ENCODE measurements around the gene UBAC2.
"Not testable (repeated sequence)": the region's sequence is repeated elsewhere in the genome, so short reads cannot be mapped to it uniquely, and the experiment has no call there.

UBAC2 gene

DNA sequence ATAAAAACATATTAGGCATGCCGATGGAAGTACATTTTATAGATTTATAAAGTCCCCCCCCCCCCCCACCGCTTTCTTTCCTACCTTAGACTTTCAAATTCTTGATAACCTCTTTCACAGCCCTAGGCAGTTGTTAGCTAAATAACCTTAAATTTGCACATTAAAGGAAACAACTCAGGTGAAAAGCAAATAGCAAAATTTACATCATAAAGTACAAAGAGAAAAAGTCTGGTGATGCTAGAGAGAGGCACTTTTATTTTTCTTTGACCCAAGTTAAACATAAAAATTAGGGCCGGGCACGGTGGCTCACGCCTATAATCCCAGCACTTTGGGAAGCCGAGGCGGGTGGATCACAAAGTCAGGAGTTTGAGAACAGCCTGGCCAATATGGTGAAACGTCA, 15.0 kb upstream of the UBAC2 start:
- no peak for DNase-seq

DNA sequence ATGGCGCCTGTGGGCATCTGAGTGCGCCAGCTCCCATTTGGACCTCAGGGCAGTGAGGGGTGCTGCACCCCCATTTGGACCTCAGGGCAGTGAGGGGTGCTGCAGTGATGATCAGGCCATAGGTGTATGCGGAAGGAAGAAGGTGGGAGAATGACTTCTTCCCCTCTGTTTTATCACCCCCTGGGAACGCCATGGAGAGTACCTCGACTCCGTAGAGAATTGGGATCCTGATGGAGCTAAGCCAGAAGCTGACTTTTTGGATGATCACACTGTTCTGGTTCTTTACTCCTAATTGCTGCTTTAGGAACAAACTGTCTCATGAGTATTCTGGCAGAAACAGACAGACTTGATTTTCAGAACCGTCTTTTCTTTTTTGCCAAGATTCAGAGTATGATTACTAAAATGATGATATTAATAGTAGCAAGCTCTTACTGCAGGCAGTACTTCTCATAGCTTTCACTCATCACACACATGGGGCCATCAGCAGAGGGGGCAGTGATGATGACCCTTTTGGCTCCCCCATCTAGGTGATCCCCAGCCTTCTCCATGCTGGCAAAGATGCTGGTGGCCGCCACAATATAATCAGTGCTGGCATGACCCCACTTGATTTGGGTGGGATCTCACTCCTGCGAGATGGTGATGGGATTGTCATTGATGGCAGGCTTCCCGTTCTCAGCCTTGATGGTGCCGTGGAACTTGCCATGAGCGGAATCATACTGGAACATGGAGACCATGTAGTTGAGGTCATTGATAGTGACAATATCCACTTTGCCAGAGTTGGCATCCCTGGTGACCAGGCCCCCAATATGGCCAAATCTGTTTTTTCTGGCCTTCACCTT, 10.3 kb upstream of the UBAC2 start:
- no peak for DNase-seq

DNA sequence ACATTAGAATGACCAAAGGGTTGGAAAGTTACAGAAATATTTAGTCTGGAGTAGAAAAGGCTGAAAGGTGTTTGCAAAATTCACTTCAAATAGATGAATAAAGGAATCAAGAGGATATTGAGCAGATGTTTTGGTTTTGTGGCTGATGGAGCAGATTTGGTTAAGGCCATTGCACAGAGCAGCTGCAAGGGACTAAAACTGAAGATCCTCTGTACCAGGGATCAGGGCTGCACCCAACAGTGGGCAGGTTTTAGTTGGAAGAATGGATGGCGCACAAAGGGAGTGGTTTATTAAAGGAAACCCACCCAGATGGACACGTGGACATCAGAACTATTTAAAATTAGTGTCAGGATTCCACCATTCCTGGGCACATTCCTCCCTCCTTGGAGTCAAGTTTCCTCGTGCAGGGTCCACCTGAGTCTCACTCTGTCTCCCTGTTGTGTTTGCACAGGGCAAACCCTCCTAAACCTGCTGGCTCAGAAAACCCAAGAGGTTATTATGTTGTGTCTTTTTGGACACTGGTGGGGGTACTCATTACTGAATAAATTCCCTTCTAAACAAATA, 9.2 kb upstream of the UBAC2 start:
- no peak for DNase-seq

DNA sequence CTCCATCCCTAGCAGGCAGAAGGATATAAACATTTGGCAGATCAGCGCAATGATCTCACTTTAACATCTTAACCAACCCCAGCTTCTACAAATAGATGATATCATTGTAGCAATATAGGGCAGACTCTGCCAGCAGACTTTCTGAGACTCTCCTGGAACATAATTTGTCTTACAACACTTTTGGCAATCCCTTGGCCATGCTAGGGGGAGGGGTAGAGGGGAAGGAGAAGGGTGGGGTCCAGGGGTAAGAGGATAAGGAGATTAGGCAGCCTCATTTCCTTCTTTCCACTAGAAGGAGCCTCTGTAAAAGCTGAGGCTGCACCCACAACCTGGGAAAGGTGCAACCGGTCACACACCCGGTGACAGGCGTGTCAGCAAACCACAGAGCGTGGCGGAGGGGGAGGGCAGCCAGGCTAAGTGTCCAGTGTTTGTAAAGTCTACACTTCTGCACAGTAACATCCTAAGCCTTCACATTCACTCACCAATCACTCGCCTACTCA, 8.7 kb upstream of the UBAC2 start:
- no peak for DNase-seq

DNA sequence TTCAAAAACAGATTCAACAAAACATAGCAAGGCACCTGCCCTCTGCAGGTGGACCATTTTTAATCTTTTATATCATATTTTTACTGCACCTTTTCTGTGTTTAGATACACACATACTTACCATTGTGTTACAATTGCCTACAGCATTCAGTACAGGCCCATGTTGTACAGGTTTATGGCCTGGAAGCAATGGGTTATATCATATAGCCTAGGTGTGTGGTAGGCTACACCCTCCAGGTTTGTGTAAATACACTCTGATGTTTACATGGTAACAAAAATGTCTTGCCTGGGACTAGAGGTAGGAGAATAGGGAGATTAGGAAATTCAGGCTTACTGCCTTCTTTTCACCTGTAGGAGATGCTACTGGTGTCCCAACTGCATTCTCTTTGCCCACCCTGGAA, 8.2 kb upstream of the UBAC2 start:
- no peak for DNase-seq

DNA sequence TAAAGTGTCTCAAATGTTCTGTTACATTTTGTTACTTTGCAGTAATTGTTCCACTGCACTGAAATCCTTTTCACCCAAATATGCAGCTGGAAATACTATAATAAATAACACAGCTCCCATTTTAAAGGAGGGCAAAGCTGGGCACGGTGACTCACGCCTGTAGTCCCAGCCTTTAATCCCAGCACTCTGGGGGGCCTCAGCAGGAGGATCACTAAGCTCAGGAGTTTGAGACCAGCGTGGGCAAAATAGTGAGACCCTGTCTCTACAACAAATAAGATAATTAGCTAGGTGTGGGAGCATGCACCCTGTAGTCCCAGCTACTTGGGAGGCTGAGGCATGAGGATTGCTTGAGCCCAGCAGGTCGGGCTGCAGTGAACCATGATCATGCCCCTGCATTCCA, 7.5 kb upstream of the UBAC2 start:
- no peak for DNase-seq

DNA sequence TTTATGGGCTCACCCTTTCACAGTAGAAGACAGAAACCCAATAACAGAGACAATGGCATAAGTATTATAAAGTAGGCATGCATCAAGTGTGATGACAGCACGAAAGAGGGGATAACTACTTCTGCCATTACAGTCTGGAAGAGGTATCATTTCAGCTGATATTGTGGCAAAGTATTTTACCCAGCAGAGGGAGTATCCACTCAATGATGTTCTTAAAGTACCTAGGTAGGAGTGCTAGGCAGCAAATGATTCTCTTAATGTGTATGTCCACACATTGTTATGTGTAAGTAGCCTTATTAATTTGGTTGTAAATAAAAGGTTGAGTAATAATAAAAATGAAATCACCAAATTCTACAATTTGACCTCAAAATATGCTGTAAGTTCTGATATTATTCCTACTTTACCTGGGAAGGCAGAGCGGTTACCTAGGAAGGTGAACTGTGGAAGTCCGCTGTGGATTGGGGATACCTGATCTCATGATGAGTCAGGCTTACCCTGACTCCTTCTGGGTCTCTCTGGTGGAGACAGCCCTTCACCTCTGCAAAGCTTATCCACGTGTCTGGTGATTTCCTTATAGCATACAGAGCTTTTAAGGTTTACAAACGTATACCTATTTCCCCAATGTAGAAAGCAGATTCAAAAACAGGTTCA, 4.1 kb upstream of the UBAC2 start:
- DNase-seq = no peak

DNA sequence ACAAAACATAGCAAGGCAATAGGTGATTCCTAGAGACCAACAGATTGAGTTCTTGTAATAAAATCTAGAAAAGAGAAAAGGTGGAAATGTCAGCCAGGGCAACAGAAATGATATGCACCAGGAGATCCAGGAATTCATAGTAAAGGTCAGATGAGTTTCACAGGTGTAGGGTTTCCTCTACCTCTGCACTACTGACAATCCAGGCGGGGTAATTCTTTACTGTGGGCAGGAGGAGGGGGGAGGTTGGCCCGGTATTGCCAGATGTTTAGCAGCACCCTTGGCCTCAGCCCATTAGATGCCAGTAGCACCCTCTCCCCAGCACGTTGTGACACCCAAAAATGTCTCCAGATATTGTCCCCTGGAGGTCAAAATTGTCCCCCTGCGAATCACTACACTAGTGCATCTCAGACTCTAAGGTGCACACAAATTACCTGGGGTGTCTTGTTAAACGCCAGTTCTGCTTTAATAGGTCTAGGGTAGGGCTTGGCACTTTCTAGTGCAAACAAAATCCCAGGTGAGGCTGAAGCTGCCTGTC, 3.5 kb upstream of the UBAC2 start:
- peak; percentile 34 for DNase-seq

DNA sequence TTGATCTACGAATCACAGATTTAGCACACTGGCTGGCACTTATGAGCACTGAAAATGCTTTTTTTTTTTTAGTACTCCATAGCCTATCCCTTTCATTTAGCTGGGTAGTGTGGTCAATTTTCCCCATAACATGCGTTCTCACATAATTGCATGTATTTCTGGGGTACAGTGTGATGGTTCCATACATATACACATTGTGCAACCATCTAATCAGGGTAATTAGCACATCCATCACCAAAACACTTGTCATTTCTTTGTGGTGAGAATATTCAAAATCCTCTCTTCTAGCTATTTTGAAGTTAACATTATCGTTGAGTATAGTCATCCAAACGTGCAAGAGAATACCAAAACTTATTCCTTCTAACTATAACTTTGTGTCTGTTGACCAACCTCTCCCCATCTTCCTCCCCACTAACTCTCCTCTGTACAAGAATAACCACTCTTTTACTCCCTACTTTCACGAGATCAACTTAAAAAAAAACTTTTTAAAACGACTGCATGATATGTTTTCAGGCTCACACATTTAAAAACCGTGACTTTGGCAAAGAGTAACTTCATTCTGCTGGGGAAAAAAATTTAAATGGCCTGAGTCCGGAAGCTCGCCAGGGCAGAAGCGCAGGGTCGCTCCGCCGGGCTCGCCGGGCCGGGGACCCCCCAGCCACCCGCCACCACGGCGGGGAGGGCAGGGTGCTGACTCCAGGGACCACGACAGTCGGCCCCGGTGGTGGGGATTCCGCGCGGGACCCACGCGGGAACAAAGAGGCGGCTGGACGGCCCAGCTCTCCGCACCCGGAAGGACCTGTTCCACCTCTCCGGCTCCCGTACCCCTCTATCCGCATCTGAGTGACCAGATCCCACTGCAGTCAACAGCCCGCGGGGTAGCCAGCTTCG, 868 bp upstream of the UBAC2 start:
- no peak for DNase-seq

DNA sequence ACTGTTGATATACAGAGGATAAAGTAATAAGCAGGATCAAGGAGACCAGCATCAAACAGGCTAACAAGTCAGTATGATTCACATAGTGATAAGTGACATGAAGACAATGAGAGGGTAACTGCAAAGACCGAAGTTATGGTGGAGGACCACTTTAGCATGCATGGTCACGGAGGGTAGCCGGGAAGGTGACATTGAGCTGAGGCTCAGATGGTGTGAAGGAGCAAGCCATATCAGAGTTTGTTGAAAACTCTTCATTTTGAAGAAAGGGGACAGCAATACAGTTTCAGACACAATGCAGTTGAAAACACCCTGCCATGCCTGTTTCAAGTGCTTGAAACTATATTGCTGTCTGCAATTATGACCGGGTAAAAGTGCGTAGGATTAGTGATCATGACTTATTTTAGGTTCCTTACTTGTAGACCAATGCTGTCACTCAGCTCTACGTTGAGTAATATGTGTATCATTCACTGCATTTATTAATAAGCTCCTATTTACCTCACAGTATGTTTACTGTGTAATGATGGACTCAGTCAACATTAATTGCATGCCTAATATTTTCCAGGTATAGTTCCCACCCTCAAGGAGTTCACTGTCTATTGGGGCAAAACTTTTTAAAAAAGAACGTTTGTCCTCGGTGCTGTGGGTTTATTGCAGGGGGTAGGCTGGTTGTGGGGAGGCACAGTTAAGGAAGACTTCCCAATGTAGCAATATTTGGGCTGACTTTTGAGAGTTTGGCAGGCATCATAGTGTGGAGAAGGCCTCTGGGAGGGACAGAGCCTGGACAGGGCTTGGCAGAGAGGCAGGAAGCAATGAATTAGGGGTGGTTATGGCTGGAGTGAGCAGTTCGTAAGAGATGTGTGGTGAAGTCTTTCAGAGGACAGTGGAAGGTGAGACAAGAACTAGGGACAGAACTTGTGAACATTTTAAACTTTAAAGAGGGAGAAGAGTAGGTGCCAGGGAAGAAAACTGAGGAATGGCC, 3.2 kb downstream of the UBAC2 start:
- peak; percentile 18 for DNase-seq

DNA sequence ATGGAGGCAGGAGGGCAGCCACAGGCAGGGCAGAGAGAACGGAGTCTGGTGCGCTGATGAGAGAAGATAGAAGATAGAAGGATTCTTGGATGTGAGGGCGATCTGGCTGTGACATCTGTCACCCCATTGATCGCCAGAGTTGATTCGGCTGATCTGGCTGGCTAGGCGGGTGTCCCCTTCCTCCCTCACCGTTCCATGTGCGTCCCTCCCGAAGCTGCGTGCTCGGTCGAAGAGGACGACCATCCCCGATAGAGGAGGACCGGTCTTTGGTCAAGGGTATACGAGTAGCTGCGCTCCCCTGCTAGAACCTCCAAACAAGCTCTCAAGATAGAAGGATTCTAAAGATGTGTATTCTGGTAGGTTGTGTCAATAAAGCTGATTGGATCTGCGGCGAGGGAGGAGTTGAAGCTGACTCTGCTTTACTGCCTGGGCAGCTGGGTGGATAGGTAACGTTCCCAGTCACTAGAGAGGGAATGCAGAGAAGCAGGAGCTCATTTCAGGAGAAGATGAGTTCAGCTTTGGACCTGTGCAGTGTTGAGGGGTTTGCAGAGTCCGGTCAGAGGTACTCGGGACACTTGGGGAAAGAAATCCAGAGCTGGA, 5.1 kb downstream of the UBAC2 start:
- DNase-seq = no peak

DNA sequence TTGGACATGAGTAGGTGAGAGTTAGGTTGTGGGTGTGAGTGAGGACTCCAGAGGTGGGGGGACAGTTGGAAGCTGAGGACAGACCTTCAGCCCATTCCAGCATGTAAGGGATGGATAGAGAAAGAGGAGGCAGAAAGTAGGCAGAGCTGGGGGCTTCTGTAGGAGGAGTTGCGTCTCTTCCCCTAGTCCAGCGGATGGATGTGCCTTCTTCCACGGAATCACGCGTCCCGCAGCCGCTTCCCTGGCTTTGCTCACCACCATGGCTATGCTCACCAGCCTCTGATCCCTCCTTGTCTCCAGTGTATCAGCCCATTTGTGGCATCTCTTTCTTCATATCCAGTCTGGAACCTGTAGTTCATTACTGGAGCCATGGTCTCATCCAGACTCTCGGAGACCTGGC, 5.6 kb downstream of the UBAC2 start:
- no peak for DNase-seq

DNA sequence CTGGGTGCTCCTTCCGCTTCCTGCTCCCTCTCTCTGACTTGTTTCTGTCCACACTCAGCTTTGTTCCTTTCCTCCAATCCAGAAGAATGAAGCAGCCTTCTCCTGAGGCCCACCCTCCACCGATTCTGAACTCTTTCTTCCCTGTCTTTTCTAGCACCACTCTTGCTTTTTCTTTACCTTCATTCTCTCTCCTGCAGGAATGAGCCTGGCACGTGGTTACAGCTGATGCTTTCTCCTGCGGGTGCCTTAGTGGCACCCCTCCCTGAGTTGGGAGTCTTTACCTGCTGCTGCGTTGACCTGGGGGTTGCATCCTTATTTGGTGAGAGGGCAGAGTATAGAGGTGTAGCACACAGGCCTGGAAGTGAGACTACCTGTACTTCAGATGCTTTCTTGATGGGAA, 6.2 kb downstream of the UBAC2 start:
- DNase-seq = no peak

DNA sequence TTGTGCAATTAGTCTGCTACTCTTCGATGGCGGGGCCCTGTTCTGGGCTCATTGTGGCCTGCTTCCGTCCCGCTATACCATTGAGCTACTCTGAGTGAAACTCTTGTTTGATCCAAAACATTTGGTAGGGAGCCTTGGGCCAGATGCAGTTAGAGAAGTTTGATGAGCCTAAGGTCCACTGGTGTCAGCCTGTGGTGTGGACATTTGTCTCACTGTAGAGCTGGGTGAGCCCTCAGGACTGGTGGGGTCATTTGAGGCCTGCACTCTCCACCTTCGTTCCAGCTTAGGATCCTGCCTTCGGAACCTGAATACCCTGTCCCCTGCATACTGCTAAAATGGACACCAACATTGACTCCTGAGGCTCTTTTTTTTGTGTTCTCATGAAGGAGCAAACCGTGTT, 6.9 kb downstream of the UBAC2 start:
- no peak for DNase-seq

DNA sequence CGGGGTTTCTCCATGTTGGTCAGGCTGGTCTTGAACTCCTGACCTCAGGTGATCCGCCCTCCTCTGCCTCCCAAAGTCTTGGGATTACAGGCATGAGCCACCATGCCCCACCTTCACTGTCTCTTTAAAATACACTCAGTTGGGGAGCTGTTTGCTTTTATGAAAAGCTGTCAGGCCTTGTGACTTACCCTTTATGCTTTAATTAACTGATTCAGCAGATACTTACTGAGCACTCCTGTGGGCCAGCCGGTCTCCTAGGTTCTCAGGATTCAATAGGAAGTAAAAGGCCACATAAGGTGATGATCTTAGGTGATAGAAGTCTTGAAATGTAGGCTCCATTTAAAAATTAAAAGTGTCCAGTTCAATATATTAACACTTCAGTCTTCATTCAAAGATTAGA, 7.5 kb downstream of the UBAC2 start:
- no peak for DNase-seq

DNA sequence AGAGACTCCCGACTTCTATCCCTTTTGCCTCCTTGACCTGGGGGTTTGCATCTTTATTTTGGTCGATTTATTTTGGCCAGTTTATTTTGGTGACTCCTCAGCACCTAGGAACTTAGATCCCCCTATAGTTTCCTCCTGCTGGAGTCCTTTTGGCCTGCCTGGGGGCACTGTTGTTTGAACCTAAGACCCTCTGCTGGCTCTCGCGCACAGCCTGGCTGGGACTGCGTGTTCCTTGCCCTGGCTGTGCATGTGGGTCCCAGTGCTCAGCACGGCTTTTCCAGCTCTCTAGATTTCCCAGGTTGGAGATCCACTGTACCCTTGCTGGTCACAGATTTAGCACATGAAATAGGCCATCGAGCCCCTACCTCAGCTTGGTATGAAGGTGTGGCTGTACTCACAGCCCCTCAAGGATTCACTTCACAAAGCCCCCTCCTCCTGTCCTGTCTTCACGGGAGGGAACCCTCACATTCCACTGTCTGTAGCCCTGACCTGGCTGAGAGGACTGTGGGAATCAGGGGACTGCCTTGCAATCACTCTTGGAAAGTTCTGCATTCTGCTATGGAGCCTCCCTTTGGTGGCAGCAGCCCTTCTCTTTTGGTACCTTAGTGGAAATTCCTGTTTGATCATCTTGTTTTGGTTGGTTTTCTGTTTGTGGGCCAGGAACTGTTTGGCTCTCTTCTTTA, 8.3 kb downstream of the UBAC2 start:
- DNase-seq = no peak

DNA sequence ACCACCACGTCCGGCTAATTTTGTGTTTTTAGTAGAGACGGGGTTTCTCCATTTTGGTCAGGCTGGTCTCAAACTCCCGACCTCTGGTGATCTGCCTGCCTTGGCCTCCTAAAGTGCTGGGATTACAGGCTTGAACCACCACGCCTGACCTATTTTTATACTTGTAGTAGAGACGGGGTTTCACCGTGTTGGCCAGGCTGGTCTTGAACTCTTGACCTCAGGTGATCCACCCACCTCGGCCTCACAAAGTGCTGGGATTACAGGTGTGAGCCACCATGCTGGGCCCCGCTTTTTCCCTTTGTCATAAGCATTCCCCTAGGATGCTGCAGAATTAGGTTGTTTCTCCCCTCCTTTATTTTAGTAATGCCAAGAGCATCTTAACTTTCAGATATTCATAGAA, 10.0 kb downstream of the UBAC2 start:
- DNase-seq = not testable (repeated sequence)

DNA sequence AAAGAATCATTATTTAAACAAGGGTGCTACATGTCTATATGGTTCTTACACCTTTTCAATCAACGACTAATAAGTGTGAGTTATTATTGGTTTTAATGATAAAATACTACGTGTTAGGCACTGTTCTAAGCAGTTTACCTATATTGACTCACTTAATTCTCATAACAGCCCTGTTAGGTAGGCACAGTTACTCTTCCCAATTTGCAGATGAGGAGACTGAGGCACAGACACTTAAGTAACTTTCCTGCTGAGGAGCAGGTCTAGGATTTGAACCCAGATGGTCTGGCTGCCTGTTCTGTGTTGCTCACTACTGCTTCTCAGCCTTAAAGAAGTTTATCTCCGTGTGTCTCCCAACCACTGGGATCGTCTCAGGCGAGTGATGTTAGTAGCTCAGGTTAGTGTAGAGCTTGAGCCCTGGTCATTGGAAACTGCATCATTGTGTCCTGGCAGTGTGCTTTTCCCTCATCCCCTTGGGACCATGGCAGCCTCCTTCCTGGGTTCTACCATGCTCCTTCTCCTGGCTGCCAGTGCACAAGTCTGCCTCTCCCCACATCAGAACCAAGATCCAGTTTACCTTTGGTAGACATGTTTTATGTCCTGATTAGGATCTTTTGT, 10.9 kb downstream of the UBAC2 start:
- no peak for DNase-seq

DNA sequence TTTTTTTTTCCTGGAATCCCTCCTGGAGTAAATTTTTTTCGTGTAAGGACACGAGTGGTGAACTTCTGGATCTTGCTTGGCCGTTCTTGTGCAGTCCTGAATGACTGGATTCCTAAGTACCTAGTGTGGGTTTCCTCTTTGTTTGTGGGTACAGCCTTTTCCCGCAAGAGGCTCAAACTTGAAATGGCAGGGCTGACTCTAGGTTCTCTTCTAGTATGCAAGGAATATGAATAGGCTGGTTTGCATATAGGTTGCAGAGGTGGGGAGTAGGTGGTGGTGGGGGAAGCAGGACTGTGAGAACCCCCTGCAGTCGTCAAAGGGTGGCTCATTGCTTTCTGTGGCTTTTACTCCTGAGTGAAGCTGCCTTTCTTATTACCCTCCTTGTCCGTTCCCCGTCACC, 13.6 kb downstream of the UBAC2 start:
- DNase-seq = peak; percentile 44

DNA sequence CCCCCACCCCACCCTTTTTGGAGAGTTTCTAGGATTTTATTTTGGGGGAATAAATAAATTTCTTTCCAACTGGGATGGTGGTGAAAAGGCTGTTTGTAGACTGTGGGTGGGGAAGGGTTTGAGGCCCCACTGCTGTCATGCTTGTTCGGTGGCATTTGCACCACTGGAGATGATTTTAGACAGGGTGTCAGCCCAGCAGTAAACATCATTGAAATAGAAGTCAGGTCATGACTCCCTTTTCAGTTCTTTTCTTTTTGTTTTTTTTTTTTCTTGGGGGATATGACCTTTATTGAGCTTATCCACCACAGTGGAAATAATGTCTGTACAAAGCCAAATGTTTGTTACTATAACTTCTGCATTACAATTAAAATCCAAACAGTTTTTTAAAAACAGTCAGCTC, 14.1 kb downstream of the UBAC2 start:
- DNase-seq = peak; percentile 39

All from CD4-positive, alpha-beta T cell treated with Interleukin-17A for 4 hours (primary cell).